H1 (cell line): Measurements from ENCODE around the gene AIDA. TPM values are rescaled to one million over a fixed set of nuclear protein-coding genes. Genes with fewer than 3 reads are reported as not detected.

Experiments used
- ZNF274 ChIP-seq: IDR thresholded peaks from 2 replicates; pipeline ENCODE4 v1.7.0; 2012; ENCODE audit warnings: low read length, borderline replicate concordance; ENCODE audit errors: extremely low read depth
- polyA plus RNA-seq, 7 experiments: library from polyadenylated mRNA; depleted of rRNA in 3 of 7; stranded (reverse) in 5 of 7; unstranded in 2 of 7; fragments of >200 nt in 5 of 7; fragments of 200-250 nt in 2 of 7; gene quantifications; 1 replicate in 5 of 7; 2 replicates in 1 of 7; 4 replicates in 1 of 7; pipeline versions ENCODE4 v1.2.1 to v1.2.3, GENCODE V29; 2011 to 2013; ENCODE audit warnings: missing spikeins in 2 of 7, mixed read lengths in 2 of 7
- total RNA-seq: library from RNA; stranded (reverse); fragmentation: NEBNext Ultra II Directional; extraction: Animal tissue kit (Norgen Biotek cat#: 25700); gene quantifications from 2 replicates; pipeline ENCODE4 v1.2.1, GENCODE V29; 2021

Gene AIDA
- total and polyA plus RNA-seq, 2 of the 8 experiments (the other 6 are each of a cell fraction or from before 2014, with no cell fraction given), result 52.5 to 103 TPM

GRCh38 chr1:222696741-222697140 is 15.6 kb downstream of the AIDA start (continued):
- TF ChIP-seq ZNF274, result no peak
